Natural killer cell (primary cell): ENCODE measurements around the gene PIEZO1. TPM values are rescaled to one million over a fixed set of nuclear protein-coding genes. Genes with fewer than 3 reads are reported as not detected.
"Not testable (repeated sequence)": the region's sequence is repeated elsewhere in the genome, so short reads cannot be mapped to it uniquely, and the experiment has no call there.

Experiments
- ATAC-seq, 3 donors: fragments of 150-1000 bp in 2 of 3; fragments of 200-7000 bp in 1 of 3; cut with Tn5 transposase; 1 replicate in 1 of 3; 2 replicates in 2 of 3; pipeline ENCODE4 v1.10.0; 2021; ENCODE audit warnings: mild to moderate bottlenecking in 2 of 3, moderate library complexity in 2 of 3
- DNase-seq, 2 donors: peaks; one replicate each; pipeline versions ENCODE4 v3.0.0 to v3.0.0-alpha.2; 2013 to 2021; ENCODE audit warnings: mixed read lengths in 1 of 2
- H3K27ac ChIP-seq: one replicate; pipeline ENCODE4 v1.5.1; 2013; ENCODE audit warnings: mild to moderate bottlenecking, low read length
- H3K27me3 ChIP-seq: one replicate; pipeline ENCODE4 v1.6.1; 2013; ENCODE audit warnings: low read length; ENCODE audit not compliant: control insufficient read depth, insufficient read depth
- H3K36me3 ChIP-seq: one replicate; pipeline ENCODE4 v1.6.1; 2013; ENCODE audit warnings: low read length; ENCODE audit not compliant: control insufficient read depth, insufficient read depth
- H3K4me1 ChIP-seq: one replicate; pipeline ENCODE4 v1.6.1; 2013; ENCODE audit warnings: low read length; ENCODE audit not compliant: control insufficient read depth, insufficient read depth
- H3K4me3 ChIP-seq: one replicate; pipeline ENCODE4 v1.5.1; 2013; ENCODE audit warnings: low read length
- H3K9me3 ChIP-seq: one replicate; pipeline ENCODE4 v1.6.1; 2013; ENCODE audit warnings: low read length; ENCODE audit not compliant: control insufficient read depth, insufficient read depth
- H3K27ac Mint-ChIP-seq, 2 donors: one replicate each; pipeline ENCODE4 v1.8.0; 2022; ENCODE audit warnings: mild to moderate bottlenecking in 2 of 2, mixed read lengths in 2 of 2, moderate library complexity in 1 of 2
- H3K27me3 Mint-ChIP-seq, 2 donors: one replicate each; pipeline ENCODE4 v1.8.0; 2022; ENCODE audit warnings: low read depth in 2 of 2, mixed read lengths in 2 of 2
- H3K36me3 Mint-ChIP-seq: one replicate; pipeline ENCODE4 v1.8.0; 2022; ENCODE audit warnings: mixed read lengths
- H3K4me1 Mint-ChIP-seq, 2 donors: one replicate each; pipeline ENCODE4 v1.8.0; 2022; ENCODE audit warnings: mixed read lengths in 2 of 2
- H3K4me3 Mint-ChIP-seq: one replicate; pipeline ENCODE4 v1.8.0; 2022; ENCODE audit warnings: mild to moderate bottlenecking, moderate library complexity, mixed read lengths
- H3K9me3 Mint-ChIP-seq, 2 donors: one replicate each; pipeline ENCODE4 v1.8.0; 2022; ENCODE audit warnings: mixed read lengths in 2 of 2
- WGBS: methylation state at CpG from one replicate; pipeline ENCODE4 v1.1.7; 2013; ENCODE audit warnings: missing lambda C conversion rate; ENCODE audit not compliant: insufficient coverage; 5-methylcytosine and 5-hydroxymethylcytosine counted together
- intact Hi-C: fragments of 100-400 bp; cut with micrococcal nuclease; formaldehyde crosslinking; loops from one replicate; pipeline ENCODE4 v1.14.2; 2022
- total RNA-seq, 4 donors: library from RNA; stranded (reverse); fragments of 120-200 nt in 1 of 4; gene quantifications; one replicate each; pipeline versions ENCODE4 v1.2.3 to v1.2.4, GENCODE V29; 2013 to 2022
- TF ChIP-seq, protein P1 (sequence below): fragments of 200-600 bp; IDR thresholded peaks from one replicate; pipeline ENCODE4 v1.8.0; 2022; ENCODE audit warnings: antibody characterized with exemption

Gene PIEZO1
- total RNA-seq, 3 donors from 2014 or later (not counting 1 experiment from before 2014, with no cell fraction given), result 172 to 197 (median 183) TPM

GRCh38 chr16:88792078-88792550, 7.1 kb upstream of the PIEZO1 start:
- H3K27ac ChIP-seq, result no peak overlapping the region
- intact Hi-C loops, result no loop called here
- no peaks in the 10 kb centered on the region for H3K36me3 Mint-ChIP-seq
- TF ChIP-seq, protein P1, sequence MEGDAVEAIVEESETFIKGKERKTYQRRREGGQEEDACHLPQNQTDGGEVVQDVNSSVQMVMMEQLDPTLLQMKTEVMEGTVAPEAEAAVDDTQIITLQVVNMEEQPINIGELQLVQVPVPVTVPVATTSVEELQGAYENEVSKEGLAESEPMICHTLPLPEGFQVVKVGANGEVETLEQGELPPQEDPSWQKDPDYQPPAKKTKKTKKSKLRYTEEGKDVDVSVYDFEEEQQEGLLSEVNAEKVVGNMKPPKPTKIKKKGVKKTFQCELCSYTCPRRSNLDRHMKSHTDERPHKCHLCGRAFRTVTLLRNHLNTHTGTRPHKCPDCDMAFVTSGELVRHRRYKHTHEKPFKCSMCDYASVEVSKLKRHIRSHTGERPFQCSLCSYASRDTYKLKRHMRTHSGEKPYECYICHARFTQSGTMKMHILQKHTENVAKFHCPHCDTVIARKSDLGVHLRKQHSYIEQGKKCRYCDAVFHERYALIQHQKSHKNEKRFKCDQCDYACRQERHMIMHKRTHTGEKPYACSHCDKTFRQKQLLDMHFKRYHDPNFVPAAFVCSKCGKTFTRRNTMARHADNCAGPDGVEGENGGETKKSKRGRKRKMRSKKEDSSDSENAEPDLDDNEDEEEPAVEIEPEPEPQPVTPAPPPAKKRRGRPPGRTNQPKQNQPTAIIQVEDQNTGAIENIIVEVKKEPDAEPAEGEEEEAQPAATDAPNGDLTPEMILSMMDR, result no peak
- H3K27ac Mint-ChIP-seq, result peak overlapping the region in 1 of 2 donors; percentile 65
- no peaks in the 10 kb centered on the region for H3K27me3 ChIP-seq
- ATAC-seq, result no peak
- no peak overlapping the region for H3K4me3 ChIP-seq
- WGBS, result 66% methylated on average over 13 of the region's 13 CpGs
- H3K36me3 ChIP-seq, result no peaks in the 10 kb centered on the region
- no peaks in the 10 kb centered on the region for H3K27me3 Mint-ChIP-seq
- H3K4me1 Mint-ChIP-seq, result peaks cover 17 to 33% of the 10 kb centered on the region in 2 donors
- H3K4me3 Mint-ChIP-seq, result peak overlapping the region; percentile 37
- no peaks in the 10 kb centered on the region for H3K9me3 Mint-ChIP-seq
- no peaks in the 10 kb centered on the region for H3K9me3 ChIP-seq
- H3K4me1 ChIP-seq, result peaks cover 70% of the 10 kb centered on the region
- DNase-seq, result no peak

DNA sequence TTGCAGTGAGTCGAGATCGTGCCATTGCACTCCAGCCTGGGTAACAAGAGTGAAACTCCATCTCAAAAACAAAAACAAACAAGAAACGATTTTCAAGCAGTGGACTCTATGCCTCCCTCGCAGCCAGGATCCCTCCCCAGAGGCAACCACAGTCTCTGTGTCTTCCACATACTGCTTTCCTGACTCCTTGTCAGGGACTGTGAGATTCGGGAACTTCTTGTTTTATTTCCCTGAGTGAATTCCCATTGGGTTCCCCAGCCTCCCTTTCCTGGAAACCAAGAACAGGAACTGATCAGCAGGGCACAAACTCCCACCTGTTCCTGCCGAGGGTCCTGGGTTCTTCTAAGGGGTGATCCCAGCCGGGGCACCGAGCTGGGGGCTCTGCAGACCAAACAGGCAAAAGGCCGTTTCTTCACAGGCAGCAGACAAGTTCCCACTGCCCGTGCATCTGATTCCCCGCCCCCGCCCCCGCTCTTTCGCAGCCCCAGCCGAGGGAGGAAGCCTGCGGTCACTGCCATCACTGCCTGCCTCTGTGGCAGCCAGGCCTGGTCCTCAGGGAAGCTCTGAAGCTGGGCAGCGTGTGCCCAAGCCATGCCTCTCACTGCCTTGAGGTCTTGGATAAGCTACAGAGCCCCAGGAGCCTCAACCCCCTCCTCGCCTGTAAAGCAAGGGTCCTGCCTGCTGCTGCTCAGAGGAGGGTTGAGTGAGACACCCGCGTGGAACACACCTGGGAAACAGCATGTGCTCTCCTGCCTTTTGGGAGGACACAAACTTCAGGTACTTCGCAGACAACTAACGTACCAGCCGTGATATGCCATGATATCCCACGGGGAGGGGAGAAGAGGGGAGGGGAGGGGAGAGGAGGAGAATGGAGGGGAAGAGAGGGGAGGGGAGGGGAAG, 5.5 kb upstream of the PIEZO1 start:
- H3K9me3 Mint-ChIP-seq, result no peaks in the 10 kb centered on the region
- TF ChIP-seq, protein P1, result no peak
- Histone ChIP-seq H3K36me3 (no peaks in the 10 kb centered on the region), H3K27me3 (no peaks in the 10 kb centered on the region), H3K4me3 (peak overlapping the region; percentile 16), H3K27ac (peak overlapping the region; percentile 74), H3K4me1 (peaks cover 71% of the 10 kb centered on the region), H3K9me3 (no peaks in the 10 kb centered on the region)
- WGBS, result 2% methylated on average over 20 of the region's 24 CpGs
- ATAC-seq (peak; percentile 78 to 87 (median 83)), DNase-seq (peak in 1 of 2 donors; percentile 82)
- intact Hi-C loops, result no loop called here
- no peaks in the 10 kb centered on the region for H3K36me3 Mint-ChIP-seq
- H3K4me3 Mint-ChIP-seq, result peak overlapping the region; percentile 79
- peak overlapping the region; percentile 76 to 82 for H3K27ac Mint-ChIP-seq
- H3K4me1 Mint-ChIP-seq, result peaks cover 17 to 36% of the 10 kb centered on the region in 2 donors
- no peaks in the 10 kb centered on the region for H3K27me3 Mint-ChIP-seq

DNA sequence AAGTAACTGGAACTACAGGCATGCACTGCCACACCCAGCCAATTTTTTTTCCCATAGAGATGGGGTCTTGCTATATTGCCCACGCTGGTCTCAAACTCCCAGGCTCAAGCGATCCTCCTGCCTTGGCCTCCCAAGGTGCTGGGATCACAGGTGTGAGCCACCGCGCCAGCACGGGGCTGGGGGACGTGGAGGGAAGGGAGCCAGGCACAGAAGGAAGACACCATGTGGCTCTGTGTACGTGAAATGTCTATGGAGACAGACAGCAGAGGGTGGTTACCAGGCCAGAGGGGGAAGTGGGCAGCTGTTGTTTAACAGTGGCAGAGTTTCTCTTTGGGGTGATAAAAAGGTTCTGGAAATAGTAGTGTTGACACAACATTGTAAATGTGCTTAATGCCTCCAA, 4.6 kb upstream of the PIEZO1 start:
- H3K4me1 Mint-ChIP-seq, result peaks cover 17 to 38% of the 10 kb centered on the region in 2 donors
- DNase-seq (peak in 1 of 2 donors; percentile 34), ATAC-seq (peak; percentile 18 to 55 (median 31))
- Histone ChIP-seq H3K4me3 (no peak overlapping the region), H3K36me3 (no peaks in the 10 kb centered on the region), H3K27me3 (no peaks in the 10 kb centered on the region), H3K27ac (peak overlapping the region; percentile 64), H3K9me3 (no peaks in the 10 kb centered on the region), H3K4me1 (peaks cover 62% of the 10 kb centered on the region)
- TF ChIP-seq, protein P1, result no peak
- peak overlapping the region; percentile 76 to 82 for H3K27ac Mint-ChIP-seq
- intact Hi-C loops, result loop anchor here (10.0 kb wide), 1 partner anchor 335 kb away; the partner anchor contains the start of gene ZFPM1
- no peaks in the 10 kb centered on the region for H3K36me3 Mint-ChIP-seq
- H3K9me3 Mint-ChIP-seq, result no peaks in the 10 kb centered on the region
- H3K4me3 Mint-ChIP-seq, result peak overlapping the region; percentile 79
- WGBS, result 24% methylated on average over 7 of the region's 7 CpGs
- no peaks in the 10 kb centered on the region for H3K27me3 Mint-ChIP-seq

- H3K9me3 Mint-ChIP-seq, H3K4me3 ChIP-seq, H3K27me3 Mint-ChIP-seq, H3K27ac ChIP-seq, ATAC-seq, H3K9me3 ChIP-seq, DNase-seq, H3K4me3 Mint-ChIP-seq, H3K36me3 Mint-ChIP-seq, H3K27me3 ChIP-seq, H3K36me3 ChIP-seq, H3K27ac Mint-ChIP-seq: not testable (repeated sequence)
- peaks cover 18 to 39% of the 10 kb centered on the region in 2 donors for H3K4me1 Mint-ChIP-seq
- WGBS, result 98% methylated on average over 8 of the region's 8 CpGs
- H3K4me1 ChIP-seq, result peaks cover 59% of the 10 kb centered on the region
- intact Hi-C loops, result loop anchor here (10.0 kb wide), 1 partner anchor 334 kb away; the partner anchor contains the start of gene ZFPM1
Measured at GRCh38 chr16:88788749-88789148, 3.7 kb upstream of the PIEZO1 start.
